Non-pigmented ciliary epithelial cell (primary cell): ENCODE data around the gene BAG3.

Experiments
- DNase-seq: peaks from one replicate; pipeline ENCODE4 v3.0.0-alpha.2; 2010; ENCODE audit warnings: low read depth

Gene BAG3

DNA sequence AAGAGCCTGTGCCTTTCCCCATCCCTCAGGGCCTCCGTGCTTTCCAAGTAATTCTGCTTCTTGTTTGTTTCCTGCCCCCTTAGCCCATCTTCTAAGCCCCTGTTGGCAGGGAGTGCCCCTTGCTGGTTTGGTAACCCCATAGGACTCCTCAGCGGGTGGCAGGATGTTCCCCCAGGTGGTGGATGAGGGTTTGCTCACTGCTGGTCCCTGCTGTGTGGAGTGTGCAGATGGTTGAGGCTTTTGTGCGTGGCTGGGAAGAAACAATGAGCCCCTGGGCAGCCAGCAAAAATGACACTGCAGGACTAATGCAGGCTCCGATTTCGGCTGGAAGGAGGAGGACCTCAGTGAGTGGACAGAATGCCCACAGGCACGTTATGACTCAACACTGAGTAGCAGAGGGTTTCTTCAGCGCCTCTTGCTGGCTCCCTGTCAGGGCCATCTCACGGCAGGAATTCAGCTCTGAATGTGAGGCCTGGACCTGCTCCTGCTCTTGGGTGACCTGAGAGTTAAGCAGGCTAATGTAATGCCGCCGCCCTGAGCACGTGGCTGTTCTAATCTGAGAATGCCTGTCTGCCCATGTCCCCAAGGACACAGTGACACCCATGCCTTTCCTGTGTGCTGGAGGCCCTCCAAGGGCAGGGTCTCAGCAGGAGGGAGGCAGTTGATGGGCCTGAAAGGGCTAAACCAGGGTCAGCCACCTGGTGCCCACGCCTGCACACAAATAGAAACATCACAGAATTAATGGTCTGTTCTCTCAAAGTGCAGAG lies 16.6 kb downstream of the BAG3 start:
- DNase-seq, result peak; percentile 92

DNA sequence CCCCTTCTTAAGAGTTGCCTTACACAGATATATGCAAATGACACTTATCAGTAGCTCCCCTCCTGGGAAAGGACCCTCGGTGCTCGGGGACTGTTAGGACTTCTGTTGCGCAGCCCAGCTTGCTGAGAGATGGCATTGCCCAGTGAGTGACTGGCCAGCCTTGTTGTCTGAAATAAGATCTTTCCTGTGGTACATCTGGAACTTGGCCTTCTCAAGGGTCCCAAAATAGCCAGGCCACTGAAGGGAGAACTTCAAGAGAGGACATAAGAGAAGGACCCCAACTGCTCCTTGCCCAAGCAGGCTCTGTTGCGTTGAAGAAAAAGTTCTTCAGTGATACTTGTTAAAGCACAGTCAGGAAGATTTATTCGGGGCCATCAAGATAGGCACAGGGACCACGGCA lies 17.3 kb downstream of the BAG3 start:
- DNase-seq, result no peak

DNA sequence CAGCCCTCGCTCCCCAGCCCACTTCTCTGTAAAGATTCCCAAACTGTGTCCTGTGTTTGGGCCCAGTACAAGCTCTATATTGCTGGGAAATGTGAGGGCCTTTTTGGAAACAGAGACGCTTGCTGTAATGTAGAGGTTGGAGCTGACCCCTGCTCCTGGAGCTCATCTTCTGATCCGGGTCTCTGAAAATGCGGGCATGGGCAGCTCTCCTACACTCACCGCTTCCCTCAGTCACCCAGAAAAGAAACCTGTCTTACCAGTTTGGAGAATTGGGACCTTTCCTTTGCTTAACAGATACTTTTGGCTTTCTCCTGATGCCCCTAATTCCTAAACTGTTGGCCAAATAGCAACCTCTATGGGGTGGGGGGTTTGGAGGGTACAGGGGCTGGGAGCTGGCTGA lies 18.2 kb downstream of the BAG3 start:
- DNase-seq, result no peak

DNA sequence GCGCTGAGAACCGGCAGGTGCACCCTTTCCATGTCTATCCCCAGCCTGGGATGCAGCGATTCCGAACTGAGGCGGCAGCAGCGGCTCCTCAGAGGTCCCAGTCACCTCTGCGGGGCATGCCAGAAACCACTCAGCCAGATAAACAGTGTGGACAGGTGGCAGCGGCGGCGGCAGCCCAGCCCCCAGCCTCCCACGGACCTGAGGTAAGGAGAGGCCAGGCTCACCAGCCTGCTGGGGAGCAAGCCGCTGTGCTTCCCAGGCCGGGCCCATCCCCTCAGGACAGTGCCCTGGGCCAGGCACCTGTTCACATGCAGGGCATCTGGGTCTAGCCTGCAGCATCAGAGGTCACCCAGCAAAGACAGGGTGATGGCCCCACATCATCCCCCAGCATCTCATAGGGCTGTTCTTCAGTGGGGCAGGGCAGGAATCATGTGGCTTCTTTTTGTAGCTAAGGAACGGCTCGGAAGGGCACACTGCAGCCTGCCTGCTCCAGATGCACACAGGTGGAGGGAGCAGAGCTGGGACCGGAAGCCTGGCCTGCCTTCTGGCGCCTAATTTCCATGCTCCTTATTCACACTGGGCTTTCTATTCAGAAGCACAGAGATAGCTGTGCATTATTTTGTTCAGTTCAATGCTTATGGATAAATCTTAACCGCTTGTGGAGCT lies 18.9 kb downstream of the BAG3 start:
- DNase-seq, result no peak

DNA sequence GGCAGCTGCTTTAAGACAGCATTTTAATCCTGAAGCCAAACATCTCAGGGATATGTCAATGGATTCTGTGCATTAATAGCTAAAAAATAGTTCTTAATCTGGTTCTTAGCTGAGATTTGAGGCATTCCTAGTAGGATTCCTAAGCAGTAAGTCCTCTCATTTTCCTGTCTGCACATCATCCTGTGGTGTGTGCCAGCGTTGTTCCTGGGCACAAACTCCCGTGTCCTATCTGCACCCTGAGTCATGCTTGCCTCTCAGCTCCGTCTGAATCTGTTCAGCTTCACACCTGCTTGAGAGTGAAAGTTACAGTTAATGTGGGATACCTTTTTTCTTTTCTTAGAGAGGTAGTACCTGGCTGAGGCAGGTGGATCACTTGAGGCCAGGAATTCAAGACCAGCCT lies 19.5 kb downstream of the BAG3 start:
- no peak for DNase-seq

DNA sequence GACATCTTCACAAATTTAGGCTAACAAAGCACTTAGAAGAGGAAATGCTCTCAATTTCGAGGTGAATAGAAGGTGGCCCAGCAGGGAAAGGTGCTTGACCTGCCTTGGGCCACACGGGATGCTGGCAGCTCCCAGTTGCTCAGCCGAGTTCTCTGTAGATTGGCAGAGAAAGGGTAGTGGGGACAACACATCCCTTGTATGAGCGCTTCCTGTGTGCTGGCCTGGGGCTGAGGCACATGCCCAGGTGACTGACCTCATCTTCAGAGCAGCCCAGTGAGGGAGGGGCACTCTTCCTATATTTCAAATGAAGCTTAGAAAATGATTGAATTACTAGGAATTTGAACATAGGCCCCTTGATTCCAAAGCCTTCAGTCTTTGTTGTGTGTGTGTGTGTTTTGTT lies 20.2 kb downstream of the BAG3 start:
- no peak for DNase-seq

DNA sequence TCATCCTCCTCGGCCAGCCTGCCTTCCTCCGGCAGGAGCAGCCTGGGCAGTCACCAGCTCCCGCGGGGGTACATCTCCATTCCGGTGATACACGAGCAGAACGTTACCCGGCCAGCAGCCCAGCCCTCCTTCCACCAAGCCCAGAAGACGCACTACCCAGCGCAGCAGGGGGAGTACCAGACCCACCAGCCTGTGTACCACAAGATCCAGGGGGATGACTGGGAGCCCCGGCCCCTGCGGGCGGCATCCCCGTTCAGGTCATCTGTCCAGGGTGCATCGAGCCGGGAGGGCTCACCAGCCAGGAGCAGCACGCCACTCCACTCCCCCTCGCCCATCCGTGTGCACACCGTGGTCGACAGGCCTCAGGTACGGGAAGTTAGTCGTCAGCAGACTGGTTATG lies 21.1 kb downstream of the BAG3 start:
- DNase-seq, result no peak

DNA sequence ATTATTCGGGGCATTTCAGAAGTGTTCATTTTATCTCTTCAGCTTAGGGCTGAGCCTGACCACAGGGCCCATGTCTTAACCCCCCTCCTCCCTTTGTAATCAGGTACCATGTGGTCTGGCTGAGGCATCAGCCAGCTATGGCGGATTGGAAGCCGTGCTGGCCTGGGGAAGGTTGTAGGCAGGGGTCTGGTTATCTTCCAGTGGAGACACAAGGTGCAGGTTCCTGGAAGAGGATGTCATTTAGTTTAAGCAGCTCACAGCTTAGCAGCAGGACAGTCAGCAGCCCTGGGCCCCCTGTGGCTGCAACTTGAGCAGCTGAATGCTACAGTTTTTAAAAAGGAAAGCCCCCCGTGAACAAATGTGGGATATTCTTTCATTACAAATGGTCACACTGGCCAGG lies 22.1 kb downstream of the BAG3 start:
- no peak for DNase-seq

DNA sequence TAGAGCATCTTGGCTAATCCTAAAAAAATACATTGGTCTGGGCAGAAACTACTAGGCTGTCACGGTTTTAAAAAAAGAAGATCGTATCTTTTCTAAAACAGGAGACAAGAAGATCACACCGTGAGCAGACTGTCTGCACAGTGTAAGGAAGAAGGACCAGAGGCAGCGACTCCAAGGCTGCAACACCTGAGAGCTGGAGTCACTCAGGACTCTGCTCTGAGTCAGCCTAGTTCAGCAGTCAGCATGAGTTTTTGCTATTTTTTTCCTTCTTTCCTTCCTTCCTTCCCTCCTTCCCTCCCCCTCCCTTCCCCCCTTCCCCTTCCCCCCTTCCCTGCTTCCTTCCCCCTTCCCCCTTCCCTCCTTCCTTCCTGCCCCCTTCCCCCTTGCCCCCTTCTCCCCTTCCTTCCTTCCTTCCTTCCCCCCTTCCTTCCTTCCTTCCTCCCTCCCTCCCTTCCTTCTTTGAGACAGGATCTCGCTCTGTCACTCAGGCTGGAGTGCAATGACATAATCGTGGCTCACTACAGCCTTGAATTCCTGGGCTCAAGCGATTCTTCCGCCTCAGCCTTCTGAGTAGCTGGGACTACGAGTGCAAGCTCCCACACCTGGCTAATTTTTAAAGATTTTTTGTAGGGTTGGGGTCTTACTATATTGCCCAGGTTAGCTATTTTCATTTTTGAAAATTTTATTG lies 24.4 kb downstream of the BAG3 start:
- DNase-seq, result no peak

DNA sequence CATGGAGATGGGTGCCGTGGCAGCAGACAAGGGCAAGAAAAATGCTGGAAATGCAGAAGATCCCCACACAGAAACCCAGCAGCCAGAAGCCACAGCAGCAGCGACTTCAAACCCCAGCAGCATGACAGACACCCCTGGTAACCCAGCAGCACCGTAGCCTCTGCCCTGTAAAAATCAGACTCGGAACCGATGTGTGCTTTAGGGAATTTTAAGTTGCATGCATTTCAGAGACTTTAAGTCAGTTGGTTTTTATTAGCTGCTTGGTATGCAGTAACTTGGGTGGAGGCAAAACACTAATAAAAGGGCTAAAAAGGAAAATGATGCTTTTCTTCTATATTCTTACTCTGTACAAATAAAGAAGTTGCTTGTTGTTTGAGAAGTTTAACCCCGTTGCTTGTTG lies 25.9 kb downstream of the BAG3 start:
- no peak for DNase-seq

DNA sequence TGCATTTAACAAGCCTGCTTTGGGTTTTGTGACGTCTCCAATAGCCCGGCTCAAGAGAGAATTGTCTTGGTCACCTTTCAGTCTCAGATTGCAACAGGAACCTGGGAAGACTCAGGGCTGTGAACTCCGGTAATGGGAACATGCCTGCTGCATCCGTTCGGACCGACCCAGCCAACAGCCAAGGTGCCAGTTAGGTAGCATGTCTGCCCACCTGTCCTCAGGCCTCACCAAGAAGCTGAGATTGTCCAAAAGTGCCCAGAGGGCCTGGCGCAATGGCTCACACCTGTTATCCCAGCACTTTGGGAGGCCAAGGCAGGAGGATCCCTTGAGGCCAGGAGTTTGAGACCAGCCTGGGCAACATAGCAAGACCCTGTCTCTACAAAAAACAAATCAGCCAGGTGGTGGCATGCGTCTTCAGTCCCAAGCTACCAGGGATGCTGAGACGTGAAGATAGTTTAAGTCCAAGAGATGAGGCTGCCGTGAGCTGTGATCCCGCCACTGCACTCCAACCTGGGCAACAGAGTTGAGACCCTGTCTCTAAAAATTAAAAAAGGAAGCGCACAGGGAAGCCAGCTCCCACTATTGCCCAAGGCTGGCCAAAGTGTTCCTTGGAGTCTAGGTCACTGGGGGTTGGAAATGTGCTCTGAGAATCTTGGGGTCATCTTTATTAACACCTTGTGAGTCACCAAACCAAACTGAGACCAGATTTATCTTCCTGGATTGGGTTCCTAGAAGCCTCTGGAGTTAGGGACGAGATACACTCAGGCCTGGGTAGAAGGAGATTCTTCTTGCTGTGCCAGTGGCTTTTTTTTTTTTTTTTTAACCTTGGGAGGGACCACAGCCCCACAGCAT lies 26.9 kb downstream of the BAG3 start:
- DNase-seq, result no peak

DNA sequence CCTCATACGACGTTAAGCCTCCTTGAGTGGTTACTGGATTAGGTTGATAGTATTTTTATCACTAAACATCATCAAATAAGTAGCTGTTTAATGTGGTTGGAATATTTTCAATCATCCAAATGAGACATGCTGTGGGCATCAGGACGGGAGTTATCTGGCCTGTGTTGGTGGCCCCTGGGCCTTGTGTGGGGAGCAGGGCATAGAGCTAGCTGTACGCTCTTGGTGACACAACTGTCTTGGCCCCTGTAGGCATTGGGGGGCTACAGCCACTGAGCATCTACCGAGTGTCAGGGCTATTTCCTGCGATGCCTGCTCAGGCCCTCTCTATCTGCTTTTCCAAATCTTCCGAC lies 28.3 kb downstream of the BAG3 start:
- no peak for DNase-seq

DNA sequence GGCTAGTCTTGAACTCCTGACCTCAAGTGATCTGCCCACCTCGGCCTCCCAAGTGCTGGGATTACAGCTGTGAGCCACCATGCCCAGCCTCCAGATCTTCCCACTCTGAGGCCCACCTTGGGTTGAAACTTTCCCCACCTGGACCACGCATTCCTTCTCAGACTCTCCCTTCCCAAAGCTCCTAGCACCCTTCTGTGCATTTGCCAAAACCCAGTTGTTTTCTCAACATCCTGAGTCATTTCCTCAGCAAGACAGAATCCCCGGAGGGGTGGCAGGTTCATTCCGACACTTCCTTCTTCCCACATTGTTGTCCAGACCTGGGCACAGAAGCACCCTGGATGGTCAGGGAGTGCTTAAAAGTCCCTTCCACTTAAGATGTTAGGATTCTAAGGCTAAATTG lies 28.9 kb downstream of the BAG3 start:
- DNase-seq, result no peak

DNA sequence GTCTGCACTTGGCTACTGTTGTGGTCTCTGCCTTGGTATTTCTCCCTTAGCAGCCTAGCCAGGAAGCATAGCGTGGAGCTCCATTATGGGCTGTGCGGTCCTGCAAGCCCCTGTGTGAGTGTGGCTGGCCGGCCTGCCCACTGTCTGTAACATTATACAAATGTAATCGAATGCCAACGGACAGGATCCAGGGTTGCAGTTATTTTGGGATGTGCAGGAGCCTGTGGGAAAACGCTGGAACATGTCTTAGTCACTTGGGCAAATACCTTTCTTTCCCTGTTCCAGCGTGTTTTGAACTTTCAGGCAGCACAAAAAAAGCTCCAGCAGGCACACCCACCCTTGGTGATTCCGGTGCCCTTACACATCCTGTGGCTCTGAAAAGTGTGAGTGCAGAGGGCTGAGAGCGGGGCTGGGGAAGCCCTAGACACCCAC lies 29.5 kb downstream of the BAG3 start:
- no peak for DNase-seq

DNA sequence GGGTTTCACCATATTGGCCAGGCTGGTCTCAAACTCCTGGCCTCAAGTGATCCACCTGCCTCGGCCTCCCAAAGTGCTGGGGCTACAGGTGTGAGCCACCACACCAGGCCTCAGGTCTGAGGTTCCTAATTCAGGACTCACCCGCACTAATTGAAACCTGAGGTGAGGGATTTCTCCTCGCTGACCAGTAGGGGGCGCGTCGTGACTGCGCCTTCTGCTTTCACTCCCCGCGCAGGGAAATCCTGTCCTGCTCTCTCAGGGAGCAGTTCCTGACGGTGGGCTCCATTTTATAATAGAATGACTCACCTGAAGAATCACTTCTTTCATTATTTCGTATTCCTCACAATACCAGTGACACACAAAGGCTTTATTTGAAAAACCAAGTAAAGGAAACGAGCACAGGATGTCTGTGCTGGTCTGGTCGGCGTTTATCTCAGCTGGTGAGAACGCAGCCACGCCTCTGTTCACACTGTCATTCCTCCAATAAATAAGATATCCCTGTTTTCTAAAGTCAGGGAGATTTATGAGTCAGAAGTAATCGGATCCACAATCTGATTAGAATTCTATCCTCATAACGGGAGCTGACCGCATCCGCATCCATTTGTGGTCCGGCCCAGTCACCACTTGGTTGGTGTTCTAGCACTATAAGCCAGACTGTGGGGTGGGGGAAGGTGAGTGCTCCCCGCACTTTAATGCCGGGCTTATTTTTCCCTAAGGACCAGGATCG lies 35.4 kb downstream of the BAG3 start:
- peak; percentile 84 for DNase-seq

DNA sequence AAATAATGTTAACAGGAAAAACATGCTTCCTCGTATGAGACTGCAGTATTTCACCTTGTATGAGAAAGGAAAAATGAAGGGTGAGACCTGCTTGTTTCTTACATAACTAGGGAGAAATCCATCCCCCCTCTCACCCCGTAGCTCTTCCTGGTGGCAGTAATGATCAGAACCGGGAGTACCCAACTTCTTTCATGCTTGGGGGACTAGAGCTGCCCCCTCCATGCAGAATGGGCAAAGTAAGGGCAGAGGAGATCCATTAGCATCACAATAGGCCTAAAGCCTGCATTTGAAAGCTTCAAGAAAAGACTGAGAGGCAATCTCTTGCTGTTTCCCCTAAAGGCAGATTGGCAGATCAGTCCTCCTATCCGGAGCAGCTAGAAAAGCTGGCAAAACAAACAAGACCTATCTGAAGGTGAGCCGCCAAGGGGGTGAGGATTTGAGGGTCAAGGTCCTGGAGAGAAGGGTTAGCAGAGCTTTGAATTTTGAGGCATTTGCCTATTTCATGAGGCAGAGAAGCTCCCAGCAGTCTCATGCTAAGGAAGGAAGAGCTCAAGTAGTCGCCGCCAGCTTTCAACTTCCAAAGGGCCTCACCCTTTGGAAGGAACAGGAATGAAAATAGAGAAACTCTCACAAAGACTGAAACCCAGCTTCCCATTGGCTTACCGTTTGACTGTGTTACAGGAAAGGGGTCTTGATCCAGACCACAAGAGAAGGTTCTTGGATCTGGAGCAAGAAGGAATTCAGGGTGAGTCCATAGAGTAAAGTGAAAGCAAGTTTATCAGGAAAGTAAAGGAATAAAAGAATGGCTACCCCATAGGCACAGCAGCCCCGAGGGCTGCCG lies 36.2 kb downstream of the BAG3 start:
- no peak for DNase-seq

DNA sequence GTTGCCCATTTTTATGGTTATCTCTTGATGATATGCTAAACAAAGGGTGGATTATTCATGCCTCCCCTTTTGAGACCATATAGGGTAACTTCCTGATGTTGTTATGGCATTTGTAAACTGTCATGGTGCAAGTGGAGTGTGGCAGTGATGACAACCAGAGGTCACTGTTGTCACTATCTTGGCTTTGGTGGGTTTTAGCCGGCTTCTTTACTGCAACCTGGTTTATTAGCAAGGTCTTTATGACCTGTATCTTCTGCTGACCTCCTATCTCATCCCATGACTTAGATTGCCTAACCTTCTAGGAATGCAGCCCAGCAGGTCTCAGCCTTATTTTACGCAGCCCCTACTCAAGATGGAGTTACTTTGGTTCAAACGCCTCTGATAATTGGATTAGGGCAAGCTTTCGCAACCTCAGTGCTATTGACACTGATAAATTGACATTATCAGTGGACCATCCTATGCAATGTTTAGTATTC lies 36.9 kb downstream of the BAG3 start:
- no peak for DNase-seq

DNA sequence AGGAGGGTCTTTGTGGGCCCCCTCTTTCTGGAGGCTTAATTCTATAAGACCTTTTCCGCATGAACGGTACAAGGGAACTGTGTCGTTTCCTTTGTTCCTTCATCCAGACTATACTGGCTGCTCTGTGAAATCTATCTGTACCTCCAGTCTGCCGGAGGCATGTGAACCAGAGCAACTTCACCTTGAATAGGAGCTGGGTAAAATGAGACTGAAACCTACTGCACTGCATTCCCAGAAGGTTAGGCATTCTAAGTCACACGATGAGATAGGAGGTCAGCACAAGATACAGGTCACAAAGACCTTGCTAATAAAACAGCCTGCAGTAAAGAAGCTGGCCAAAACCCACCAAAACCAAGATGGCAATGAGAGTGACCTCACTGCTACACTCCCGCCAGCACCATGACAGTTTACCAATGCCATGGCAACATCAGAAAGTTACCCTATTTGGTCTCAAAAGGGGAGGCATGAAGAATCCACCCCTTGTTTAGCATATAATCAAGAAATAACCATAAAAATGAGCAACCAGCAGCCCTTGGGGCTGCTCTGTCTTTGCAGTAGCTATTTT lies 37.9 kb downstream of the BAG3 start:
- DNase-seq, result no peak

DNA sequence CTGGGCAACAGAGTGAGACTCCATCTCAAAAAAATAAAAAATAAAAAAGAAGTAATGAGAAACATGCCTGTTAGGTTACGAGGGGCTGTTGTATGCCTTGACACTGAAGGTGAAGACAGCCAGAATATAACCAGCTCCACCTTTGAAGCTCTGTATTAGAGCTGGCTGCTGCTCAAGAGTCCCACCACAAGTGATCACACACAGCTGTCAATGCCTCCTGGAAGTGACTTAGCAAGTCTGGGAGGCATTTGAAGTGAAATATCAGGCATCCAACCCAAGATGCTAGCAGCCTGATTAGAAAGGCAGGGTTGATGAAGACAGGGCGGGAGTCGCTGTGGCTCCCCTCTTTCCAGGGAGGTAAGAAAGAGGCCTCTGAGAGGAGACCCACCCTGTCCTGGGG lies 40.5 kb downstream of the BAG3 start:
- DNase-seq, result no peak

DNA sequence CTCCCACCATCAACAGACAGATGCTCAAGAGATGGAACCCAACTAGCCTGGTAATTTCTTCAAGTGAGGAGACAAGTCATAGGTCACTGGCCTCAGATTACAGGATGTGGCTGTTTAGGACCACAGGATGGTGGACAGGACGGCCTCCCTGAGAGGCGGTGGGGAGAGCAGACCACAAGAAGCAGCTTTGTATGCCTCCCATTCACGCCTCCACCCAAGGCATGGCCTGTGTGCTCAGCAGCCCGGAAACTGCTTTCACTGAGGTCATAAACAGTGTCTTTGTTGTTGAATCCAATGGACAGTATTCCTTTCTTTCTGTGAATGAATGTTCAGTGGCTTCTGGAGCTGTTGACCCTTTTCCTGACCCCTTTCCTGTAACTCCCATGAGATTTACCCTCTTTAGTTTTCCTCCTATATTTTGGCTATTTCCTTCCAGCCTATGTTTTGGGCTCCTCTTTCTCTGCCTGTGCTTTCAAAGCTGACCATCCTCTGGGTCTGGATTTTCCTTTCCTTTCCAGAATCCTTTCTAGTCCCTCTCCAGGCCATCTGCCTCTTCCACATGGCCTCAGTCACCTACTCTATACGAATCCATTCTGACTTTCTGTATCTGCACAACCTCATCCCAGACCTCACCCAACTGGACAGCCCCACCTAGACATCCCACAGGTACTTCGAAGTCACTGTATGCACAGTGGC lies 42.2 kb downstream of the BAG3 start:
- no peak for DNase-seq
